GM11168 (cell line): ENCODE results near the gene SOCS2.

ENCODE experiments used
- in situ Hi-C: fragments of 300-500 bp; cut with MboI; formaldehyde crosslinking; loops from one replicate; pipeline ENCODE4 v1.12.0; 2022; ENCODE audit warnings: low sequenced_read_pairs; ENCODE audit not compliant: unreplicated experiment

The SOCS2 gene

GRCh38 chr12:93565760-93566159 lies 6.7 kb upstream of the SOCS2 start:
- in situ Hi-C loops: loop anchor here (5.0 to 10.0 kb wide), 2 partner anchors 419 to 537 kb away; no protein-coding TSS in a partner anchor

GRCh38 chr12:93567174-93567573 lies 5.3 kb upstream of the SOCS2 start:
- in situ Hi-C loops: loop anchor here (5.0 to 10.0 kb wide), 2 partner anchors 418 to 535 kb away; no protein-coding TSS in a partner anchor

- in situ Hi-C loops: loop anchor here (5.0 to 10.0 kb wide), 2 partner anchors 417 to 534 kb away; no protein-coding TSS in a partner anchor
Measured at GRCh38 chr12:93568091-93568490, 4.4 kb upstream of the SOCS2 start.

GRCh38 chr12:93569301-93569655 lies 3.2 kb upstream of the SOCS2 start:
- in situ Hi-C loops: loop anchor here (5.0 to 10.0 kb wide), 2 partner anchors 416 to 533 kb away; no protein-coding TSS in a partner anchor

- in situ Hi-C loops: loop anchor here (5.0 to 10.0 kb wide), 2 partner anchors 415 to 532 kb away; no protein-coding TSS in a partner anchor
Measured at GRCh38 chr12:93569656-93570551, 2.6 kb upstream of the SOCS2 start.

- in situ Hi-C loops: no loop called here
Measured at GRCh38 chr12:93570552-93571364, 1.7 kb upstream of the SOCS2 start.

GRCh38 chr12:93571365-93571924 lies 1.0 kb upstream of the SOCS2 start:
- in situ Hi-C loops: no loop called here

- in situ Hi-C loops: no loop called here
Measured at GRCh38 chr12:93572712-93573551, 457 bp downstream of the SOCS2 start.

GRCh38 chr12:93573552-93574223 lies 1.2 kb downstream of the SOCS2 start:
- in situ Hi-C loops: no loop called here

- in situ Hi-C loops: no loop called here
Measured at GRCh38 chr12:93577222-93577621, 4.7 kb downstream of the SOCS2 start.

GRCh38 chr12:93578221-93578620 lies 5.7 kb downstream of the SOCS2 start:
- in situ Hi-C loops: no loop called here

- in situ Hi-C loops: no loop called here
Measured at GRCh38 chr12:93580682-93581081, 8.2 kb downstream of the SOCS2 start.

- in situ Hi-C loops: no loop called here
Measured at GRCh38 chr12:93581370-93581769, 8.9 kb downstream of the SOCS2 start.

- in situ Hi-C loops: no loop called here
Measured at GRCh38 chr12:93582351-93582750, 9.9 kb downstream of the SOCS2 start.

- in situ Hi-C loops: no loop called here
Measured at GRCh38 chr12:93583627-93584392, 11.3 kb downstream of the SOCS2 start.

- in situ Hi-C loops: no loop called here
Measured at GRCh38 chr12:93585247-93585646, 12.8 kb downstream of the SOCS2 start.

GRCh38 chr12:93587611-93588010 lies 15.1 kb downstream of the SOCS2 start:
- in situ Hi-C loops: no loop called here

GRCh38 chr12:93589081-93589480 lies 16.6 kb downstream of the SOCS2 start:
- in situ Hi-C loops: no loop called here
